A673 (cell line): ENCODE results near the gene SCUBE1.

Source experiments
- EZH2 ChIP-seq: fragments of 200-600 bp; sonication (generic); IDR thresholded peaks from 2 replicates; pipeline ENCODE4 v1.6.1; 2017; ENCODE audit warnings: borderline replicate concordance, low read depth, mild to moderate bottlenecking, mixed read lengths, antibody characterized with exemption, low read length; ENCODE audit not compliant: poor library complexity, severe bottlenecking
- TF ChIP-seq, protein P1 (sequence below): fragments of 300-800, 200-600 bp; sonication (generic); conservative IDR thresholded peaks from 2 replicates; pipeline ENCODE4 v1.5.1; 2017; ENCODE audit warnings: low read depth, mild to moderate bottlenecking, antibody characterized with exemption, low read length, moderate library complexity, mixed read lengths

- TF ChIP-seq, protein P1, sequence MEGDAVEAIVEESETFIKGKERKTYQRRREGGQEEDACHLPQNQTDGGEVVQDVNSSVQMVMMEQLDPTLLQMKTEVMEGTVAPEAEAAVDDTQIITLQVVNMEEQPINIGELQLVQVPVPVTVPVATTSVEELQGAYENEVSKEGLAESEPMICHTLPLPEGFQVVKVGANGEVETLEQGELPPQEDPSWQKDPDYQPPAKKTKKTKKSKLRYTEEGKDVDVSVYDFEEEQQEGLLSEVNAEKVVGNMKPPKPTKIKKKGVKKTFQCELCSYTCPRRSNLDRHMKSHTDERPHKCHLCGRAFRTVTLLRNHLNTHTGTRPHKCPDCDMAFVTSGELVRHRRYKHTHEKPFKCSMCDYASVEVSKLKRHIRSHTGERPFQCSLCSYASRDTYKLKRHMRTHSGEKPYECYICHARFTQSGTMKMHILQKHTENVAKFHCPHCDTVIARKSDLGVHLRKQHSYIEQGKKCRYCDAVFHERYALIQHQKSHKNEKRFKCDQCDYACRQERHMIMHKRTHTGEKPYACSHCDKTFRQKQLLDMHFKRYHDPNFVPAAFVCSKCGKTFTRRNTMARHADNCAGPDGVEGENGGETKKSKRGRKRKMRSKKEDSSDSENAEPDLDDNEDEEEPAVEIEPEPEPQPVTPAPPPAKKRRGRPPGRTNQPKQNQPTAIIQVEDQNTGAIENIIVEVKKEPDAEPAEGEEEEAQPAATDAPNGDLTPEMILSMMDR: no peak
- TF ChIP-seq EZH2: no peak
These were observed 79.3 kb downstream of the SCUBE1 start for GRCh38 chr22:43263645-43264514.
